ENCODE results near the gene POLR2B.

GRCh38 chr4:57064120-57064519 is 85.4 kb downstream of the POLR2B start:
- TF ChIP-seq CTCF (IDR thresholded peaks at IDR 0.05) (no peak), EP300 (IDR thresholded peaks at IDR 0.05) (no peak), POLR2A (IDR thresholded peaks at IDR 0.05) (no peak)
